ENCODE results near the gene LDLRAD3.

- TF ChIP-seq CTCF (IDR thresholded peaks at IDR 0.05) (no peak), POLR2A (IDR thresholded peaks at IDR 0.05) (no peak)
Measured at GRCh38 chr11:36167729-36168128, 223.9 kb downstream of the LDLRAD3 start.
